PC-3 (cell line): ENCODE results near the gene TEX26. TPM values are rescaled to one million over a fixed set of nuclear protein-coding genes. Genes with fewer than 3 reads are reported as not detected.

Experiments
- ATAC-seq: fragments of 200-7000 bp; cut with Tn5 transposase; 2 replicates; pipeline ENCODE4 v1.9.1; 2020; ENCODE audit warnings: mild to moderate bottlenecking, moderate library complexity
- BruUV-seq: library from RNA; stranded (reverse); fragments of 400-500 nt; replicated peaks from 2 replicates; lab custom pipeline; 2021; lab: Mats Ljungman, UMichigan
- CTCF ChIA-PET: fragments of 300-600 bp; sonication (Branson Sonifier 250); formaldehyde crosslinking; loops from one replicate; lab custom pipeline; 2022; ENCODE audit warnings: antibody characterized with exemption; lab: Charles Lee
- POLR2A ChIA-PET: fragments of 300-600 bp; sonication (Branson Sonifier 250); formaldehyde crosslinking; loops from one replicate; lab custom pipeline; 2022; ENCODE audit warnings: antibody characterized with exemption; ENCODE audit not compliant: unreplicated experiment; lab: Charles Lee
- DNase-seq: peaks from one replicate; pipeline ENCODE4 v3.0.0-alpha.2; 2015
- H2AFZ ChIP-seq: fragments of 300-600 bp; sonication (generic); 2 replicates; pipeline ENCODE4 v1.6.0; 2016; ENCODE audit warnings: antibody characterized with exemption, low read length
- H3F3A ChIP-seq: fragments of 300-600 bp; sonication (generic); one replicate; pipeline ENCODE4 v1.6.0; 2017; ENCODE audit warnings: antibody characterized with exemption, low read length, control low read depth, mild to moderate bottlenecking; ENCODE audit not compliant: unreplicated experiment
- H3K27ac ChIP-seq: fragments of 300-600 bp; sonication (generic); 2 replicates; pipeline ENCODE4 v1.5.1; 2016; ENCODE audit warnings: mild to moderate bottlenecking, low read length
- H3K27me3 ChIP-seq: fragments of 300-600 bp; sonication (generic); 2 replicates; pipeline ENCODE4 v1.6.1; 2016; ENCODE audit warnings: low read length, mixed read lengths
- H3K36me3 ChIP-seq: fragments of 300-600 bp; sonication (generic); 2 replicates; pipeline ENCODE4 v1.6.1; 2016; ENCODE audit warnings: low read depth, mixed run types, low read length, mixed read lengths
- H3K4me1 ChIP-seq: fragments of 300-600 bp; sonication (generic); 2 replicates; pipeline ENCODE4 v1.5.1; 2016; ENCODE audit warnings: low read length; ENCODE audit not compliant: insufficient read depth
- H3K4me2 ChIP-seq: fragments of 300-600 bp; sonication (generic); 2 replicates; pipeline ENCODE4 v1.6.0; 2016; ENCODE audit warnings: low read length
- H3K4me3 ChIP-seq: fragments of 300-600 bp; sonication (generic); 2 replicates; pipeline ENCODE4 v1.5.1; 2016; ENCODE audit warnings: mild to moderate bottlenecking, low read length, mixed read lengths
- H3K79me2 ChIP-seq: fragments of 300-600 bp; sonication (generic); 2 replicates; pipeline ENCODE4 v1.6.1; 2017; ENCODE audit warnings: low read length, mixed read lengths
- H3K9ac ChIP-seq: fragments of 300-600 bp; sonication (generic); 2 replicates; pipeline ENCODE4 v1.6.0; 2016; ENCODE audit warnings: mild to moderate bottlenecking, low read length
- H3K9me2 ChIP-seq: fragments of 300-600 bp; sonication (generic); replicated peaks from 2 replicates; pipeline ENCODE4 v1.6.1; 2016; ENCODE audit warnings: mixed run types, low read length, mixed read lengths
- H3K9me3 ChIP-seq: fragments of 300-600 bp; sonication (generic); 2 replicates; pipeline ENCODE4 v1.6.1; 2016; ENCODE audit warnings: low read length, mixed read lengths
- H4K20me1 ChIP-seq: fragments of 300-600 bp; sonication (generic); 2 replicates; pipeline ENCODE4 v1.6.1; 2016; ENCODE audit warnings: low read length, mixed read lengths
- CTCF ChIP-seq: fragments of 300-600 bp; sonication (generic); conservative IDR thresholded peaks from 2 replicates; pipeline ENCODE4 v1.5.1; 2017; ENCODE audit warnings: antibody characterized with exemption, low read depth, mild to moderate bottlenecking, low read length
- EZH2 ChIP-seq: fragments of 300-600 bp; sonication (generic); IDR thresholded peaks from one replicate; pipeline ENCODE4 v1.6.1; 2017; ENCODE audit warnings: antibody characterized with exemption, mild to moderate bottlenecking, low read length; ENCODE audit not compliant: unreplicated experiment
- EZH2phosphoT487 ChIP-seq: fragments of 300-600 bp; sonication (generic); IDR thresholded peaks from 2 replicates; pipeline ENCODE4 v1.6.1; 2018; ENCODE audit warnings: mild to moderate bottlenecking, antibody characterized with exemption, low read length, borderline replicate concordance
- intact Hi-C: fragments of 100-400 bp; cut with micrococcal nuclease; formaldehyde crosslinking; loops from 2 replicates; pipeline ENCODE4 v1.9.0; 2023
- total RNA-seq: library from RNA; depleted of rRNA; stranded (reverse); fragments of >200 nt; gene quantifications from 2 replicates; pipeline ENCODE4 v1.2.3, GENCODE V29; 2014

Gene TEX26
- total RNA-seq, 1 experiment from 2014 or later: not detected

GRCh38 chr13:31011193-31011860, 78.9 kb downstream of the TEX26 start:
- H4K20me1 ChIP-seq: no peaks in the 10 kb centered on the region
- no peaks in the 10 kb centered on the region for H3F3A ChIP-seq
- POLR2A ChIA-PET: no interaction called here
- no peaks in the 10 kb centered on the region for H3K79me2 ChIP-seq
- peaks cover 29% of the 10 kb centered on the region for H3K27me3 ChIP-seq
- H3K36me3 ChIP-seq: no peaks in the 10 kb centered on the region
- ATAC-seq (no peak), DNase-seq (no peak)
- no peaks in the 10 kb centered on the region for H3K9me2 ChIP-seq
- 0 out of 2 replicates have a peak, but pooled peaks cover 3% of the 10 kb centered on the region for H3K4me1 ChIP-seq
- TF ChIP-seq EZH2: no peak
- no peak for TF ChIP-seq EZH2phosphoT487
- no peak for TF ChIP-seq CTCF
- intact Hi-C loops: no loop called here
- H2AFZ ChIP-seq: no peak overlapping the region
- BruUV-seq: no TSS peak
- no peak overlapping the region for H3K27ac ChIP-seq
- H3K4me3 ChIP-seq: no peak overlapping the region
- no peak overlapping the region for H3K9ac ChIP-seq
- CTCF ChIA-PET: no interaction called here
- no peaks in the 10 kb centered on the region for H3K9me3 ChIP-seq
- no peak overlapping the region for H3K4me2 ChIP-seq

GRCh38 chr13:31011901-31012654, 79.6 kb downstream of the TEX26 start:
- Histone ChIP-seq H4K20me1 (no peaks in the 10 kb centered on the region), H3K27me3 (peaks cover 24% of the 10 kb centered on the region), H3K9ac (no peak overlapping the region), H3K36me3 (no peaks in the 10 kb centered on the region), H3K4me2 (no peak overlapping the region), H3K4me1 (0 out of 2 replicates have a peak, but pooled peaks cover 3% of the 10 kb centered on the region), H3K9me2 (no peaks in the 10 kb centered on the region), H3K9me3 (no peaks in the 10 kb centered on the region), H3F3A (no peaks in the 10 kb centered on the region), H3K27ac (no peak overlapping the region), H3K4me3 (no peak overlapping the region), H3K79me2 (no peaks in the 10 kb centered on the region), H2AFZ (no peak overlapping the region)
- BruUV-seq: no TSS peak
- ATAC-seq (no peak), DNase-seq (no peak)
- TF ChIP-seq EZH2phosphoT487 (no peak), EZH2 (no peak), CTCF (no peak)
- ChIA-PET CTCF (no interaction called here), POLR2A (no interaction called here)
- intact Hi-C loops: no loop called here

- ChIA-PET CTCF (no interaction called here), POLR2A (no interaction called here)
- intact Hi-C loops: no loop called here
- Histone ChIP-seq H3K4me1 (0 out of 2 replicates have a peak, but pooled peaks cover 3% of the 10 kb centered on the region), H3K4me3 (no peak overlapping the region), H3K27ac (no peak overlapping the region), H4K20me1 (no peaks in the 10 kb centered on the region), H3K36me3 (no peaks in the 10 kb centered on the region), H3K27me3 (peaks cover 23% of the 10 kb centered on the region), H3K9me3 (no peaks in the 10 kb centered on the region), H3K4me2 (no peak overlapping the region), H3F3A (no peaks in the 10 kb centered on the region), H3K9me2 (no peaks in the 10 kb centered on the region), H3K9ac (no peak overlapping the region), H3K79me2 (no peaks in the 10 kb centered on the region), H2AFZ (no peak overlapping the region)
- DNase-seq: peak; percentile 19
- no TSS peak for BruUV-seq
- no peak for ATAC-seq
- TF ChIP-seq CTCF: peak; percentile 56
- TF ChIP-seq EZH2: no peak
These were observed 80.2 kb downstream of the TEX26 start for GRCh38 chr13:31012655-31013024.
